SU-DHL-6 (cell line): Measurements from ENCODE around the gene ARAP3.

Source experiments
- H2AFZ ChIP-seq: fragments of 200-600 bp; sonication (generic); 2 replicates; pipeline ENCODE4 v1.6.1; 2014; ENCODE audit warnings: low read depth, mild to moderate bottlenecking, moderate library complexity, mixed read lengths, antibody characterized with exemption, low read length; ENCODE audit not compliant: severe bottlenecking
- H3F3A ChIP-seq: fragments of 200-600 bp; shearing (Covaris generic); 2 replicates; pipeline ENCODE4 v1.6.0; 2016; ENCODE audit warnings: antibody characterized with exemption, mild to moderate bottlenecking; ENCODE audit not compliant: insufficient read depth
- H3K27ac ChIP-seq: fragments of 200-600 bp; sonication (generic); 2 replicates; pipeline ENCODE4 v1.5.1; 2016; ENCODE audit warnings: low read depth, mild to moderate bottlenecking, low read length, moderate library complexity, mixed read lengths
- H3K27me3 ChIP-seq: fragments of 200-600 bp; sonication (generic), shearing (Covaris generic); 2 replicates; pipeline ENCODE4 v1.6.0; 2014; ENCODE audit warnings: mild to moderate bottlenecking, low read length
- H3K36me3 ChIP-seq: fragments of 200-600 bp; sonication (generic); 2 replicates; pipeline ENCODE4 v1.6.1; 2014; ENCODE audit warnings: mild to moderate bottlenecking, low read length, mixed read lengths
- H3K4me2 ChIP-seq: fragments of 300-600, 200-600 bp; shearing (Covaris generic), sonication (generic); 2 replicates; pipeline ENCODE4 v1.6.0; 2014; ENCODE audit warnings: low read length, low read depth, mild to moderate bottlenecking; ENCODE audit not compliant: poor library complexity, severe bottlenecking
- H3K4me3 ChIP-seq: fragments of 200-600 bp; sonication (generic); 2 replicates; pipeline ENCODE4 v1.5.1; 2014; ENCODE audit warnings: antibody characterized with exemption, low read length, mild to moderate bottlenecking, mixed read lengths; ENCODE audit not compliant: insufficient read depth, poor library complexity, severe bottlenecking
- H3K79me2 ChIP-seq: fragments of 200-600 bp; sonication (generic); 2 replicates; pipeline ENCODE4 v1.6.1; 2014; ENCODE audit warnings: mild to moderate bottlenecking, low read length, moderate library complexity; ENCODE audit not compliant: insufficient read depth
- H3K9ac ChIP-seq: fragments of 200-600 bp; sonication (generic); 2 replicates; pipeline ENCODE4 v1.7.0; 2014; ENCODE audit warnings: mild to moderate bottlenecking, low read length
- H3K9me2 ChIP-seq: fragments of 200-600 bp; sonication (generic); replicated peaks from 2 replicates; pipeline ENCODE4 v1.6.1; 2014; ENCODE audit warnings: low read length; ENCODE audit not compliant: insufficient read depth
- H3K9me3 ChIP-seq: fragments of 200-600 bp; sonication (generic); 2 replicates; pipeline ENCODE4 v1.6.1; 2014; ENCODE audit warnings: low read length, mixed read lengths; ENCODE audit not compliant: insufficient read depth
- H4K20me1 ChIP-seq: fragments of 200-600 bp; sonication (generic); 2 replicates; pipeline ENCODE4 v1.6.1; 2014; ENCODE audit warnings: low read depth, mild to moderate bottlenecking, antibody characterized with exemption, low read length, moderate library complexity, mixed read lengths
- EZH2phosphoT487 ChIP-seq: fragments of 200-600 bp; sonication (generic), shearing (Covaris generic); conservative IDR thresholded peaks from 2 replicates; pipeline ENCODE4 v1.6.1; 2018; ENCODE audit warnings: mild to moderate bottlenecking, antibody characterized with exemption, low read length, moderate library complexity, mixed read lengths
- TF ChIP-seq, protein P1 (sequence below): fragments of 200-600 bp; sonication (generic); IDR thresholded peaks from one replicate; pipeline ENCODE4 v1.5.1; 2017; ENCODE audit warnings: antibody characterized with exemption, mild to moderate bottlenecking, low read length, moderate library complexity; ENCODE audit not compliant: insufficient read depth, poor library complexity, severe bottlenecking

Gene ARAP3

DNA sequence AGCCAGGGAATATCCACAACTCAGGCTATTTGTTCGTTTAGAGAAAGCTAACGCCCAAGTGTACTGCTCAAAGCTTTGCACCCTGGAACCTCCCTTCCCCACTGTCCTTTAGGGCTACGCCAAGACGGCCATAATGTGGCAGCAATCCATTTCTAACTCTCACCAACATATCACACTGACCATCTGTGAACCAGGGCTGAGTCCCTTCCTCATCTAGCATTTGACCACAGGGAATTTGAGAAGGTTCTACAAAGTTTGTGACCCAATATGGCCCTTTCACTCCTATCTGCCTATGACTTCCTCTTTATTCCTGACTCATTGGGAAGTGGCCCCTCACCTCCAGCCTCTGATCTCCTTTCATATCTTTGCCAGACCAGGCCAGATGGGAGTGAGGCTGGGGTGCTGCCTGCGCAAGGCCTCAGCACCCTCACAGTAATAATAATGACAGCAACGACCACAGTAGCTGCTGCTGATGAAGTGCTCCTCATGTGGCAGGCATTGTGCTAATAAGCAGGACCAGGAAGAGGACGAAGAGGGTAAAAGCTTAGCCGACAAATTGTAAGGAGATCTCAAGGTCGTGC is 9.3 kb upstream of the ARAP3 start:
- H3K9me3 ChIP-seq, result no peaks in the 10 kb centered on the region
- TF ChIP-seq, protein P1, sequence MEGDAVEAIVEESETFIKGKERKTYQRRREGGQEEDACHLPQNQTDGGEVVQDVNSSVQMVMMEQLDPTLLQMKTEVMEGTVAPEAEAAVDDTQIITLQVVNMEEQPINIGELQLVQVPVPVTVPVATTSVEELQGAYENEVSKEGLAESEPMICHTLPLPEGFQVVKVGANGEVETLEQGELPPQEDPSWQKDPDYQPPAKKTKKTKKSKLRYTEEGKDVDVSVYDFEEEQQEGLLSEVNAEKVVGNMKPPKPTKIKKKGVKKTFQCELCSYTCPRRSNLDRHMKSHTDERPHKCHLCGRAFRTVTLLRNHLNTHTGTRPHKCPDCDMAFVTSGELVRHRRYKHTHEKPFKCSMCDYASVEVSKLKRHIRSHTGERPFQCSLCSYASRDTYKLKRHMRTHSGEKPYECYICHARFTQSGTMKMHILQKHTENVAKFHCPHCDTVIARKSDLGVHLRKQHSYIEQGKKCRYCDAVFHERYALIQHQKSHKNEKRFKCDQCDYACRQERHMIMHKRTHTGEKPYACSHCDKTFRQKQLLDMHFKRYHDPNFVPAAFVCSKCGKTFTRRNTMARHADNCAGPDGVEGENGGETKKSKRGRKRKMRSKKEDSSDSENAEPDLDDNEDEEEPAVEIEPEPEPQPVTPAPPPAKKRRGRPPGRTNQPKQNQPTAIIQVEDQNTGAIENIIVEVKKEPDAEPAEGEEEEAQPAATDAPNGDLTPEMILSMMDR, result no peak
- no peak for TF ChIP-seq EZH2phosphoT487
- no peak overlapping the region for H3K4me3 ChIP-seq
- no peaks in the 10 kb centered on the region for H3F3A ChIP-seq
- no peak overlapping the region for H3K9ac ChIP-seq
- H3K79me2 ChIP-seq, result no peaks in the 10 kb centered on the region
- H4K20me1 ChIP-seq, result no peaks in the 10 kb centered on the region
- H3K9me2 ChIP-seq, result no peaks in the 10 kb centered on the region
- no peaks in the 10 kb centered on the region for H3K27me3 ChIP-seq
- H3K4me2 ChIP-seq, result no peak overlapping the region
- H3K36me3 ChIP-seq, result no peaks in the 10 kb centered on the region
- no peak overlapping the region for H2AFZ ChIP-seq
- H3K27ac ChIP-seq, result no peak overlapping the region

DNA sequence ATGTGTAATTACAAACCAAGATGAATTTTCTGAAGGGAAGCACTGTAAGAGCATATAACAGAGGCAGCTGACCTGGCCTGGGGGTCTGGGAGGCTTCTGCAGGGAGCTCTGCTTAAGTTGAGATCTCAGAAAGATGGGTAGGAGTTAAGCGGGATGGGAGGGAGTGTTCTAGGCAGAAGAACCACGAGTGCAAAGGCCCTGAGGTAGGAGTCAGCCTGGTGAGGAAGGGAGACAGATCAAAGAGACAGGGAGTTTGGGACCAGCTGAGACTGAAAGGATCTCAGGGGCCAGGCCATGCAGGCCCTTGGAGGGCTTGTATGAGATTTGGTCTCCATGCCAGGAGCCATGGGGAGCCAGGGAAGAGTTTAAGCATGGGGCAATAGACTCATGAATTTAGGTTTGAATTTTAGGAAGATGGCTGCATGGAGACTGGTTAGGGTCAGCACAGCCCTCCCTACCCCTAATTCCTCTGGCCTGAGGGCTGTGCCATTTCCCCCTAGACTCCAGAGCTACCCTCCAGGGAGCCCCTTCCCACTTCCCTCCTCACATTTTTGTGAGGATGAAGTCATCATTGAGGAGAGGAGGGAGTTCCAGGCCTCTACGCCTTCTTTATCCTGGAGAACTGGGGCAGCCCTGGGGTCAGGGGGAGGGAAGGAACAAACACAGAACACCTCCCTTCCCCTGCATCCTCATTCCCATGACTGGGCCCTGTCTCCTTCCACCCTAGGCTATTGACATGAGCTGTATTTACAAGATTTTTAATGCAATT is 4.8 kb upstream of the ARAP3 start:
- Histone ChIP-seq H3K9me2 (no peaks in the 10 kb centered on the region), H4K20me1 (no peaks in the 10 kb centered on the region), H3K27me3 (no peaks in the 10 kb centered on the region), H3K4me2 (no peak overlapping the region), H3K4me3 (no peak overlapping the region), H3K27ac (no peak overlapping the region), H3K9ac (no peak overlapping the region), H3K36me3 (no peaks in the 10 kb centered on the region), H2AFZ (no peak overlapping the region), H3K9me3 (no peaks in the 10 kb centered on the region), H3F3A (no peaks in the 10 kb centered on the region), H3K79me2 (no peaks in the 10 kb centered on the region)
- TF ChIP-seq, protein P1, result no peak
- no peak for TF ChIP-seq EZH2phosphoT487

DNA sequence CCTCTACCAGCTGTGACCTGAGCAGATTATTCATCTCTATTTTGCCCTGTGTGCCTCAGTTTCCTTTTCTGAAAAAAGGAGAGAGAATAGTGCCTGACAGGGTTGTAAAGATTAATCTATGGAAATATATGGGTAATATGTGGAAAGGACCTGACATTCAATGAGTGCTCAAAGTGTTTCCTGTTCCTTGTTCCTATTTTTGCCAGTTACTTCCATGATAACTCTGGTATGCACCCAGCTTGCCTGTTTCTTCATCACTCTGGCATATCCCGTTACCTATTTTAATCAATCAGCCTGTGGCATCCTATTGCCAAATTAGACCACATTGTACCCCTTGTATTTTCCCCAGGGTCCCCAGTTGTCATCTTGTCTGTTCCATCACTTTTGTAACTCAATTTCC is 3.6 kb upstream of the ARAP3 start:
- H3K4me2 ChIP-seq, result no peak overlapping the region
- H4K20me1 ChIP-seq, result no peaks in the 10 kb centered on the region
- H3K4me3 ChIP-seq, result no peak overlapping the region
- no peaks in the 10 kb centered on the region for H3K9me3 ChIP-seq
- no peaks in the 10 kb centered on the region for H3K27me3 ChIP-seq
- H3K27ac ChIP-seq, result no peak overlapping the region
- no peak overlapping the region for H2AFZ ChIP-seq
- H3K79me2 ChIP-seq, result no peaks in the 10 kb centered on the region
- H3K9me2 ChIP-seq, result no peaks in the 10 kb centered on the region
- TF ChIP-seq, protein P1, result no peak
- H3K9ac ChIP-seq, result no peak overlapping the region
- H3F3A ChIP-seq, result no peaks in the 10 kb centered on the region
- H3K36me3 ChIP-seq, result no peaks in the 10 kb centered on the region
